Liver (tissue), 3 donors: ENCODE measurements around the gene ABHD3.

Source experiments
- EGR1 ChIP-seq, 2 donors: IDR thresholded peaks; 2 replicates each; pipeline ENCODE4 v1.6.1; 2016 to 2018; ENCODE audit warnings: antibody characterized with exemption in 2 of 2, low read depth in 2 of 2
- FOXA1 ChIP-seq: IDR thresholded peaks from 2 replicates; pipeline ENCODE4 v1.6.1; 2016; ENCODE audit warnings: antibody characterized with exemption
- JUND ChIP-seq, 2 donors: IDR thresholded peaks; 2 replicates each; pipeline ENCODE4 v1.6.1; 2016; ENCODE audit warnings: antibody characterized with exemption in 2 of 2
- RAD21 ChIP-seq, 2 donors: IDR thresholded peaks; 2 replicates each; pipeline ENCODE4 v1.6.1; 2016; ENCODE audit warnings: antibody characterized with exemption in 2 of 2, mild to moderate bottlenecking in 2 of 2
- SP1 ChIP-seq: IDR thresholded peaks from 2 replicates; pipeline ENCODE4 v1.6.1; 2018; ENCODE audit warnings: antibody characterized with exemption, mild to moderate bottlenecking
- TAF1 ChIP-seq: conservative IDR thresholded peaks from 2 replicates; pipeline ENCODE4 v1.6.1; 2016; ENCODE audit warnings: antibody characterized with exemption, mild to moderate bottlenecking
- YY1 ChIP-seq: IDR thresholded peaks from 2 replicates; pipeline ENCODE4 v1.6.1; 2016; ENCODE audit warnings: antibody characterized with exemption, mild to moderate bottlenecking
- TF ChIP-seq, protein P1 (sequence below): fragments of 150-350 bp; IDR thresholded peaks from 2 replicates; pipeline ENCODE4 v1.5.1; 2017; ENCODE audit warnings: improper control_type of control experiment, low read depth, low read length; ENCODE audit not compliant: missing input control
- TF ChIP-seq, protein P2 (sequence below): IDR thresholded peaks from 2 replicates; pipeline ENCODE4 v1.6.1; 2016; ENCODE audit warnings: antibody characterized with exemption, mild to moderate bottlenecking
- TF ChIP-seq, protein P3 (sequence below): IDR thresholded peaks from 2 replicates; pipeline ENCODE4 v1.6.1; 2016; ENCODE audit warnings: antibody characterized with exemption
- donor health status: healthy.
- donor health status: healthy.

DNA sequence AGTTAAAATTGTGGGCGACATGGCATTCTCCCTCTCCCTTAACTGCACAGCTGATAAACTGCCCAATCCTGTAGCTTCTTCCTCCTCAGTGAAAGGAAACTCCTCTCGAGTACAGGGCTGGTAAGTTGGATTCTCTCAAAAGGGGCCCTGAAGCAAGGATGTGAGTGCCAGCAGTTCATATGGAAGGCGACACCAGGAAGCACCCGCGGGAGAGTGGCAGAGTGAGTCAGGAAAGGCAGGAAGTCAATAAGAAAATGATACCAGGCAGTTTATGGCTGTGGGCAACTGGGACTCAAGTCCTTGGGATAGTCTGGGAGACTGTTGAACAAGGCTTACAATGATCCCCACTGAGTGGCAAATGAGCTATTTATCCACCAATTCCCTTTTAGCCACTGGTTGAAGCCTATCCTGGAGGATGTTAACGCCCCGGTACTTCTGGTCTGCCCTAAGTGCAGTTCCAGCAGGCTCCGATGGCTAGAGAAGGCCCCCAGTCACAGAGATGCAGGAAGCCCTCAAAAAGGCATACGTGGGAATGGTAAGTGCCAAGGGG lies 34.8 kb downstream of the ABHD3 start:
- TF ChIP-seq FOXA1 (no peak), EGR1 (IDR thresholded peaks at IDR 0.05; ENCODE audit: low read depth in 2 of 2) (no peak), JUND (IDR thresholded peaks at IDR 0.05) (no peak), TAF1 (no peak), RAD21 (IDR thresholded peaks at IDR 0.05) (no peak), SP1 (no peak), YY1 (no peak)
- TF ChIP-seq, protein P1, sequence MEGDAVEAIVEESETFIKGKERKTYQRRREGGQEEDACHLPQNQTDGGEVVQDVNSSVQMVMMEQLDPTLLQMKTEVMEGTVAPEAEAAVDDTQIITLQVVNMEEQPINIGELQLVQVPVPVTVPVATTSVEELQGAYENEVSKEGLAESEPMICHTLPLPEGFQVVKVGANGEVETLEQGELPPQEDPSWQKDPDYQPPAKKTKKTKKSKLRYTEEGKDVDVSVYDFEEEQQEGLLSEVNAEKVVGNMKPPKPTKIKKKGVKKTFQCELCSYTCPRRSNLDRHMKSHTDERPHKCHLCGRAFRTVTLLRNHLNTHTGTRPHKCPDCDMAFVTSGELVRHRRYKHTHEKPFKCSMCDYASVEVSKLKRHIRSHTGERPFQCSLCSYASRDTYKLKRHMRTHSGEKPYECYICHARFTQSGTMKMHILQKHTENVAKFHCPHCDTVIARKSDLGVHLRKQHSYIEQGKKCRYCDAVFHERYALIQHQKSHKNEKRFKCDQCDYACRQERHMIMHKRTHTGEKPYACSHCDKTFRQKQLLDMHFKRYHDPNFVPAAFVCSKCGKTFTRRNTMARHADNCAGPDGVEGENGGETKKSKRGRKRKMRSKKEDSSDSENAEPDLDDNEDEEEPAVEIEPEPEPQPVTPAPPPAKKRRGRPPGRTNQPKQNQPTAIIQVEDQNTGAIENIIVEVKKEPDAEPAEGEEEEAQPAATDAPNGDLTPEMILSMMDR: no peak
- TF ChIP-seq, protein P2, sequence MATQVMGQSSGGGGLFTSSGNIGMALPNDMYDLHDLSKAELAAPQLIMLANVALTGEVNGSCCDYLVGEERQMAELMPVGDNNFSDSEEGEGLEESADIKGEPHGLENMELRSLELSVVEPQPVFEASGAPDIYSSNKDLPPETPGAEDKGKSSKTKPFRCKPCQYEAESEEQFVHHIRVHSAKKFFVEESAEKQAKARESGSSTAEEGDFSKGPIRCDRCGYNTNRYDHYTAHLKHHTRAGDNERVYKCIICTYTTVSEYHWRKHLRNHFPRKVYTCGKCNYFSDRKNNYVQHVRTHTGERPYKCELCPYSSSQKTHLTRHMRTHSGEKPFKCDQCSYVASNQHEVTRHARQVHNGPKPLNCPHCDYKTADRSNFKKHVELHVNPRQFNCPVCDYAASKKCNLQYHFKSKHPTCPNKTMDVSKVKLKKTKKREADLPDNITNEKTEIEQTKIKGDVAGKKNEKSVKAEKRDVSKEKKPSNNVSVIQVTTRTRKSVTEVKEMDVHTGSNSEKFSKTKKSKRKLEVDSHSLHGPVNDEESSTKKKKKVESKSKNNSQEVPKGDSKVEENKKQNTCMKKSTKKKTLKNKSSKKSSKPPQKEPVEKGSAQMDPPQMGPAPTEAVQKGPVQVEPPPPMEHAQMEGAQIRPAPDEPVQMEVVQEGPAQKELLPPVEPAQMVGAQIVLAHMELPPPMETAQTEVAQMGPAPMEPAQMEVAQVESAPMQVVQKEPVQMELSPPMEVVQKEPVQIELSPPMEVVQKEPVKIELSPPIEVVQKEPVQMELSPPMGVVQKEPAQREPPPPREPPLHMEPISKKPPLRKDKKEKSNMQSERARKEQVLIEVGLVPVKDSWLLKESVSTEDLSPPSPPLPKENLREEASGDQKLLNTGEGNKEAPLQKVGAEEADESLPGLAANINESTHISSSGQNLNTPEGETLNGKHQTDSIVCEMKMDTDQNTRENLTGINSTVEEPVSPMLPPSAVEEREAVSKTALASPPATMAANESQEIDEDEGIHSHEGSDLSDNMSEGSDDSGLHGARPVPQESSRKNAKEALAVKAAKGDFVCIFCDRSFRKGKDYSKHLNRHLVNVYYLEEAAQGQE: no peak
- TF ChIP-seq, protein P3, sequence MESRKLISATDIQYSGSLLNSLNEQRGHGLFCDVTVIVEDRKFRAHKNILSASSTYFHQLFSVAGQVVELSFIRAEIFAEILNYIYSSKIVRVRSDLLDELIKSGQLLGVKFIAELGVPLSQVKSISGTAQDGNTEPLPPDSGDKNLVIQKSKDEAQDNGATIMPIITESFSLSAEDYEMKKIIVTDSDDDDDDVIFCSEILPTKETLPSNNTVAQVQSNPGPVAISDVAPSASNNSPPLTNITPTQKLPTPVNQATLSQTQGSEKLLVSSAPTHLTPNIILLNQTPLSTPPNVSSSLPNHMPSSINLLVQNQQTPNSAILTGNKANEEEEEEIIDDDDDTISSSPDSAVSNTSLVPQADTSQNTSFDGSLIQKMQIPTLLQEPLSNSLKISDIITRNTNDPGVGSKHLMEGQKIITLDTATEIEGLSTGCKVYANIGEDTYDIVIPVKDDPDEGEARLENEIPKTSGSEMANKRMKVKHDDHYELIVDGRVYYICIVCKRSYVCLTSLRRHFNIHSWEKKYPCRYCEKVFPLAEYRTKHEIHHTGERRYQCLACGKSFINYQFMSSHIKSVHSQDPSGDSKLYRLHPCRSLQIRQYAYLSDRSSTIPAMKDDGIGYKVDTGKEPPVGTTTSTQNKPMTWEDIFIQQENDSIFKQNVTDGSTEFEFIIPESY: no peak
